C4-2B (cell line): Measurements from ENCODE around the gene ICA1.

Experiments
- ZFX ChIP-seq: fragments of 450-650 bp; IDR thresholded peaks from 2 replicates; pipeline ENCODE4 v1.6.1; 2017
- TF ChIP-seq, protein P1 (sequence below): fragments of 450-650 bp; conservative IDR thresholded peaks from 2 replicates; pipeline ENCODE4 v1.5.1; 2017; ENCODE audit warnings: mild to moderate bottlenecking

DNA sequence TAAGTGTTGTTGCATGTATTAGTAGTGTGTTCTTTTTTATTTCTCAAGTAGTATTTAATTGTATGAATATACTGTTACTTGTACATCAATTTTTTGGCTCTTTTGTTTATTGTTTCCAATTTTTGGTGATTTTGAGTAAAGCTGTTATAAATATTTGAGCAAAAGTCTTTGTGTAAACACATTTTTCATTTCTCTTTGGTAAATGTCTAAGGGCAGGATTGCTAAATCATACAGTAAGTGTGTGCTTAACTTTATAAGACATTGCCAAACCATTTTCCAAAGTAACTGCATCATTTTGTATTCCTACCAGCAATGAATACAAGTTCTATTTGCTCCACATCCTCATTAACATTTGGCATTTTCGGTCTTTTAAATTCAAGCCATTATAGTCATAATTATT is 92.8 kb downstream of the ICA1 start:
- TF ChIP-seq ZFX: no peak
- TF ChIP-seq, protein P1, sequence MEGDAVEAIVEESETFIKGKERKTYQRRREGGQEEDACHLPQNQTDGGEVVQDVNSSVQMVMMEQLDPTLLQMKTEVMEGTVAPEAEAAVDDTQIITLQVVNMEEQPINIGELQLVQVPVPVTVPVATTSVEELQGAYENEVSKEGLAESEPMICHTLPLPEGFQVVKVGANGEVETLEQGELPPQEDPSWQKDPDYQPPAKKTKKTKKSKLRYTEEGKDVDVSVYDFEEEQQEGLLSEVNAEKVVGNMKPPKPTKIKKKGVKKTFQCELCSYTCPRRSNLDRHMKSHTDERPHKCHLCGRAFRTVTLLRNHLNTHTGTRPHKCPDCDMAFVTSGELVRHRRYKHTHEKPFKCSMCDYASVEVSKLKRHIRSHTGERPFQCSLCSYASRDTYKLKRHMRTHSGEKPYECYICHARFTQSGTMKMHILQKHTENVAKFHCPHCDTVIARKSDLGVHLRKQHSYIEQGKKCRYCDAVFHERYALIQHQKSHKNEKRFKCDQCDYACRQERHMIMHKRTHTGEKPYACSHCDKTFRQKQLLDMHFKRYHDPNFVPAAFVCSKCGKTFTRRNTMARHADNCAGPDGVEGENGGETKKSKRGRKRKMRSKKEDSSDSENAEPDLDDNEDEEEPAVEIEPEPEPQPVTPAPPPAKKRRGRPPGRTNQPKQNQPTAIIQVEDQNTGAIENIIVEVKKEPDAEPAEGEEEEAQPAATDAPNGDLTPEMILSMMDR: no peak
